Measurements from ENCODE around the gene IGFBP7. TPM values are rescaled to one million over a fixed set of nuclear protein-coding genes. Genes with fewer than 3 reads are reported as not detected.

IGFBP7 gene, protein sequence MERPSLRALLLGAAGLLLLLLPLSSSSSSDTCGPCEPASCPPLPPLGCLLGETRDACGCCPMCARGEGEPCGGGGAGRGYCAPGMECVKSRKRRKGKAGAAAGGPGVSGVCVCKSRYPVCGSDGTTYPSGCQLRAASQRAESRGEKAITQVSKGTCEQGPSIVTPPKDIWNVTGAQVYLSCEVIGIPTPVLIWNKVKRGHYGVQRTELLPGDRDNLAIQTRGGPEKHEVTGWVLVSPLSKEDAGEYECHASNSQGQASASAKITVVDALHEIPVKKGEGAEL
- 234 and 417 TPM in 2 replicates for total RNA-seq

DNA sequence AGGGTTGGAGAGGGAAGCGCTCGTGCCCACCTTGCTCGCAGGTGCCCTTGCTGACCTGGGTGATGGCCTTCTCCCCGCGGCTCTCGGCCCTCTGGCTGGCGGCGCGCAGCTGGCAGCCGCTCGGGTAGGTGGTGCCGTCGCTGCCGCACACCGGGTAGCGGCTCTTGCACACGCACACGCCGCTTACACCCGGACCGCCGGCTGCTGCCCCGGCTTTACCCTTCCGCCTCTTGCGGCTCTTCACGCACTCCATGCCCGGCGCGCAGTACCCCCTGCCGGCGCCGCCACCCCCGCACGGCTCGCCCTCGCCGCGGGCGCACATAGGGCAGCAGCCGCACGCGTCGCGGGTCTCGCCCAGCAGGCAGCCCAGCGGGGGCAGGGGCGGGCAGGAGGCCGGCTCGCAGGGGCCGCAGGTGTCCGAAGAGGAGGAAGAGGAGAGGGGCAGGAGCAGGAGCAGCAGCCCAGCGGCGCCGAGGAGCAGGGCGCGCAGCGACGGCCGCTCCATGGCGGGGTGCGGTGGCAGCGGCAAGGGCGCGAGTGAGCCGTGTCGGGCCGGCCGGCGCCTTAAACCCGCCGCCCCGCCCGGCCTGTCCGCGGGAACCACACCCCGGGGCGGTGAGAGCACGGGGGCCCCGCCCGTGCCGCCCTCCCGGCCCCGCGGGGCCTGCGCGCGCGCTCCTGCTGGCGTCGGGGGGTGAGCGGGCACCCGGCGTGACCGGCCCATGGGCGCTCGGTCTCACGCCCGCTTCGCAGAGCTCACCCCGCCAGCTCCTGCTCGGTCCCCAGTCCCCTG lies at the start of gene IGFBP7:
IGFBP7 (minus strand) TSS at position 539 of the 793 bp plus-strand sequence; CDS start at position 505, 34 bp downstream.
- TF ChIP-seq, protein P1, sequence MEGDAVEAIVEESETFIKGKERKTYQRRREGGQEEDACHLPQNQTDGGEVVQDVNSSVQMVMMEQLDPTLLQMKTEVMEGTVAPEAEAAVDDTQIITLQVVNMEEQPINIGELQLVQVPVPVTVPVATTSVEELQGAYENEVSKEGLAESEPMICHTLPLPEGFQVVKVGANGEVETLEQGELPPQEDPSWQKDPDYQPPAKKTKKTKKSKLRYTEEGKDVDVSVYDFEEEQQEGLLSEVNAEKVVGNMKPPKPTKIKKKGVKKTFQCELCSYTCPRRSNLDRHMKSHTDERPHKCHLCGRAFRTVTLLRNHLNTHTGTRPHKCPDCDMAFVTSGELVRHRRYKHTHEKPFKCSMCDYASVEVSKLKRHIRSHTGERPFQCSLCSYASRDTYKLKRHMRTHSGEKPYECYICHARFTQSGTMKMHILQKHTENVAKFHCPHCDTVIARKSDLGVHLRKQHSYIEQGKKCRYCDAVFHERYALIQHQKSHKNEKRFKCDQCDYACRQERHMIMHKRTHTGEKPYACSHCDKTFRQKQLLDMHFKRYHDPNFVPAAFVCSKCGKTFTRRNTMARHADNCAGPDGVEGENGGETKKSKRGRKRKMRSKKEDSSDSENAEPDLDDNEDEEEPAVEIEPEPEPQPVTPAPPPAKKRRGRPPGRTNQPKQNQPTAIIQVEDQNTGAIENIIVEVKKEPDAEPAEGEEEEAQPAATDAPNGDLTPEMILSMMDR (IDR thresholded peaks at IDR 0.05; ENCODE audit: insufficient read depth, low read depth, low read length), result peak; percentile 9
- H3K4me3 ChIP-seq (ENCODE audit: low read depth, low read length), result peak within 1 kb of the TSS; percentile 85
- DNase-seq (ENCODE audit: low read depth), result peak; percentile 62

DNA sequence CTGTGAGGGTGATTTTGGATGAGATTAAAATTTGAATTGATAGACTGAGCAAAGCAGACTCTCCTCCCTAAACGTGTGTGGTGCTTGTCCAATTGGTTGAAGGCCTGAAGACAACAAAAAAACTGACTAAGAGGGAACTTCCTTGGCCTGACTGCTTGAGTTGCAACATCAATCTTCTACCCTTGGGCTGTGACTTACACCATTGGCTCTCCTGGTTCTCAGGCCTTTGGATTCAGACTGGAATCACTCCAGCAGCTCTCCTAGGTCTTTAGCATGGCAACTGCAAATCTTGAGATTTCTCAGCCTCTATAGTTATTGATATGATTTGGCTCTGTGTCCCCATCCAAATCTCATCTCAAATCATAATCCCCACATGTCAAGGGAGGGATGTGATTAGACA lies 49.7 kb upstream of the IGFBP7 start:
- TF ChIP-seq, protein P1 (IDR thresholded peaks at IDR 0.05; ENCODE audit: insufficient read depth, low read depth, low read length), result no peak
- DNase-seq (ENCODE audit: low read depth), result no peak
- H3K4me3 ChIP-seq (ENCODE audit: low read depth, low read length), result no peak overlapping the region

DNA sequence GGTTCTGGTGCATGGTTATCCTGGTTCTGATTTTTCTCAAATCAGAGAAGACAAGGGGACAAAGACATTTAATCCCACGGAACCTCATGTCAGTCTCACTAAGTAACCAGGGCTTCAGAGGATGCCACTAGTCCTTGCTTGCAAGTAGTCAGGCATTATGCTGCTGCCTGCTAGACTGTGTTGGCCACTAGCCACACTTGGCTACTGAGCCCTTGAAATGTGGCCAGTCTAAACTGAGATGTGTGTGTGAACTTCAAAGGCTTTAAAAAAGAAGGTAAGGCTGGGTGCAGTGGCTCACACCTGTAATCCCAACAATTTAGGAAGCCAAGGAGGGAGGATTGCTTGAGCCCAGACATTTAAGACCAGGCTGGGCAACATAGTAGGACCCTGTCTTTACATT lies 48.6 kb upstream of the IGFBP7 start:
- no peak for DNase-seq (ENCODE audit: low read depth)
- TF ChIP-seq, protein P1 (IDR thresholded peaks at IDR 0.05; ENCODE audit: insufficient read depth, low read depth, low read length), result no peak
- no peak overlapping the region for H3K4me3 ChIP-seq (ENCODE audit: low read depth, low read length)

DNA sequence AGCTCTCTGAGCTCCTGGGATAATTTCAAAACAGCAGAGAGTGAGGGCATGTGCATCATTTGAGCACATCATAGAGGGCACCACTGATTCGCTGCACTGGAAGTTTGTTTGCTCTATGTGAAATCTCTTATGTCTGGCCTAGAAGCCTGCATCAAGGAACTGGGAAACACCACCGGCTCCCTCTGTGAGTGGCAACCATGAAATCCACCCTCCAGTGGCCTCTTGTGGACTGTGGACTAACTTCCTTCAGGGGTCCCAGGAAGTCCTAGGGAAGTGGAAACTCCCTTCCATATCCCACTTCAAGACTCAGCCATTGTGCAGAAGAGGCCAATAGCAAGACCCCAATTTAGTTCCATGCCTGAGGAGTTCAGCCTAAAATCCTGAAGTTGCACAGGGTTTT lies 48.0 kb upstream of the IGFBP7 start:
- H3K4me3 ChIP-seq (ENCODE audit: low read depth, low read length), result no peak overlapping the region
- DNase-seq (ENCODE audit: low read depth), result peak; percentile 25
- TF ChIP-seq, protein P1 (IDR thresholded peaks at IDR 0.05; ENCODE audit: insufficient read depth, low read depth, low read length), result peak; percentile 31

DNA sequence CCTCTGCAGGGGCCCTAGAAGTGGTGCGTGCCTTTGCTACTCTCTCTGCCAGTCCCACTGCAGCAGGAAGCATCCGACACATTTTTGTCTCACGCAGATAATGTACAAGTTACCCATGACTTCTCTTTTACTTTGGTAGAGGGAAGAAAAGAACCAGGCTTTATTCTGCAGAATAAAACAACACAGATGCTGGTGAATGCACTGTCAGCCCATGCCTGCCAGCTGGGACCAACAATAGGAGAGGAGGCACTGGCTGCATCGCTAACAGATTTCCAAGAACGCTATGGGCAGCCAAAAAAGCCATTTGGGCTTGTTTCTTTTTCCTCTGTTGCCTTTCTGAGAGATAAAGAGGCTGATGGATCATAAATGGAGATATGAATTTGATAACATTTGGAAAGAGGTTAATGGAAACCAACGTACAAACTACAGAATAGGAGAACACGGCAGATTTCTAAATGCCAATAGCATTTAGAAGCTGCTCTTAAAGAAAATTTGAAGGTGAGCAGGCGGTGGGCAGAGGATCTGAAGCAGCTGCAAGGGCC lies 47.5 kb upstream of the IGFBP7 start:
- H3K4me3 ChIP-seq (ENCODE audit: low read depth, low read length), result no peak overlapping the region
- TF ChIP-seq, protein P1 (IDR thresholded peaks at IDR 0.05; ENCODE audit: insufficient read depth, low read depth, low read length), result no peak

DNA sequence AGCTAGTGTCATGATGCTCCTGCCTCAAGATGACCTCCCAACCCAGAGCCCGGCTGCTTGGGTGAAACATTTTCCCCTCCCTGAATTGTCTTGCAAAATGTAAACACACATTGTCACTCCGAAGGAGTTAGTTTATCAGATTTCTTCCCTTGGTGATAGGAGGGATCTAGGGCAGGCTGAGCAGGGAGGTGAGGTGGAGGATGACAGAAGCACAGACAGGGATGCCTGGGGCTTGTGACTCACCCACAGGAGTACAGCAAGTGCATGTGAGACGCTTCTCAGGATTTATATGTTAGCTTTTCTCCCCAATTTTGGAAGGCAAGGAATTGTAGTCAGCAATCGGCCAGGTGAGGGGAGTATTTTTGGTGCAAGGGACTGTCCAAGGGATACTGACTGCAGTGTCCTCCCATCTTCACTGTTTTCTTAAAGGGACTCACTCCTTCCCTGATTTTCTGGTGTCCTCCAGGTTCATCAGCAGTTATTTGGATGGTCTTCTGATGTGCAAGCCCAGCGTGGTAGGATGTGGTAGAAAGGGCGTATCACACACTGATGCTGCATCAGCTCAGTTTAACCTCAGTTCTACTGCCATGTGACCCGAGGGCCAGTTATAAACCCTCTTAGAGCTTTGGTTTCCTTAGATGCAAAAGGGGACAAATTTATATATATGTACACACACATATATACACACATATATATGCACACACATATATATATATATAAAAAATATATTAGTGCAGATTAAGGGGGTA lies 46.2 kb upstream of the IGFBP7 start:
- TF ChIP-seq, protein P1 (IDR thresholded peaks at IDR 0.05; ENCODE audit: insufficient read depth, low read depth, low read length), result no peak
- no peak overlapping the region for H3K4me3 ChIP-seq (ENCODE audit: low read depth, low read length)
- DNase-seq (ENCODE audit: low read depth), result no peak

More for the DNA sequence above, 47.5 kb upstream of the IGFBP7 start:
- DNase-seq (ENCODE audit: low read depth), result no peak

Data from fibroblast of villous mesenchyme (primary cell).